Stomach (tissue), 4 donors: ENCODE data around the gene WT1.

ENCODE experiments used
- CTCF ChIP-seq, 7 experiments: fragments of 450-650 bp in 4 of 7; fragments of 200-600 bp in 3 of 7; sonication (generic) in 3 of 7; IDR thresholded peaks; one replicate each; pipeline ENCODE4 v1.5.1; 2016 to 2019; ENCODE audit warnings: antibody characterized with exemption in 7 of 7, control low read depth in 2 of 7, mild to moderate bottlenecking in 1 of 7
- EP300 ChIP-seq: sonication (generic); formaldehyde crosslinking; IDR thresholded peaks from one replicate; pipeline ENCODE4 v1.6.1; 2017; ENCODE audit warnings: antibody characterized with exemption
- POLR2A ChIP-seq, 4 donors: fragments of 450-650 bp; IDR thresholded peaks; one replicate each; pipeline ENCODE4 v1.6.1; 2016; ENCODE audit warnings: antibody characterized with exemption in 4 of 4, control low read depth in 2 of 4, mild to moderate bottlenecking in 1 of 4, moderate library complexity in 1 of 4
- POLR2AphosphoS5 ChIP-seq, 3 donors: sonication (generic); formaldehyde crosslinking; IDR thresholded peaks; one replicate each; pipeline ENCODE4 v1.6.1; 2016; ENCODE audit warnings: antibody characterized with exemption in 3 of 3

GRCh38 chr11:32388871-32389770 lies 46.2 kb downstream of the WT1 start:
- no peak for TF ChIP-seq CTCF (IDR thresholded peaks at IDR 0.05)
- no peak for TF ChIP-seq POLR2A (IDR thresholded peaks at IDR 0.05)
- no peak for TF ChIP-seq EP300
- no peak for TF ChIP-seq POLR2AphosphoS5 (IDR thresholded peaks at IDR 0.05)
